AG08396 (cell line): ENCODE results near the gene CCDC17.
A peak's percentile ranks its signal among the peaks of the same experiment; 100 is the strongest.

ENCODE experiments used
- DNase-seq: peaks from one replicate; pipeline ENCODE4 v3.0.0; 2012; ENCODE audit warnings: low spot score, mixed read lengths

The CCDC17 gene

GRCh38 chr1:45623972-45624371 is at the start of gene CCDC17:
TSS of gene CCDC17 (minus strand) at chr1:45624054. CDS start at chr1:45623909, 145 bp downstream.
- DNase-seq: peak; percentile 34

DNA sequence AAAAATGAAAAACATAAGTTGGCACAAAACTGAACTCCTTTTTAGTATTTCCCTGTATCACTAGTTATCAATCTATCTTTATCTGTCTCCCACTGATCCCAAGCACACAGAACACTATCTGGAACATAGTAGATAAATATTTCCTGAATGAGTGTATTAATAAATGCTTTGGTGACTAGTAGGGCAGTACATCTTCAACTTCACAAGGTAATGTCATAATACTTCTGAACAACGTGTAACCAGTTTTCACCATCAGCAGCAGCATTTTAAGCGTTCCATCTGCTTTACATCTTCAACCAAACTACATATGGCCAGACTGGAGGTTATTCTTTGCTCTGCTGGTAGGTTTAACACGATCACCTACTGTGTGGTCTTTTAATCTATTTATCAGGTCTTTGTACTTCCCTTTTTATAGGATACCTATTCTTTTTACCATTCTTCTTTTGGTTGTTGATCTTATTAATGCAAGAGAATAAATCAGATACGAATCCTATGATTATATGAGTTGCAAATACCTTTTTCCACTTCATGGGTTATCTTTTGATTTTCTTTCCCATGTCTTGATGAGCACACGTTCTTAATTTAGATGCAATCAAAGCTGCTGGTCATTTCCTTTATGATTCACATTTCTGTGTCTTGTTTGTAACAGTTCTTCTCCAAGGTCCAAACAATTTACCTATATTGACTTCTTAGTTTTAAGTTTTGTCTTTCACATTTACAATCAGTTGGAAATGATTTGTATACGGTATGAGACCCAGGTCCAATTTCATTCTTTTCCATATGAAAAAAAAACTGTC is 46.2 kb upstream of the CCDC17 start:
- no peak for DNase-seq

DNA sequence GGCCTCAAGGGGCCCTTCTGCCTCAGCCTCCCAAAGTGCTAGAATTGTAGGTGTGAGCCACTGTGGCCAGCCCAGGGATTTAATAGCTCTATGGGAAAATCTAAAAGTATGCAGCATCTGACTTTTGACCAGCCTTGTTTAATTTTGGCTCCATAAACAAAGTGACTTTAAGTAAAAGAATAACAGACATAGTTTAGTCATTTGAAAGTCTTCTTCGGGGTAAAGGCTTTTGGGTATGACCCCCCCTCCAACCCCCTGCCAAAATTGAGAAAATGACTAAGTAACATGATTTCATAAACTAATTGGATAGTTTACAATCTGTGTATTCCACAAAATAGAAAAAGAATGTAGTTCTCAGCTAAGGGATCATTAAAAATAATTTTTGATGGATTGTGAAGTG is 45.5 kb upstream of the CCDC17 start:
- peak; percentile 10 for DNase-seq

DNA sequence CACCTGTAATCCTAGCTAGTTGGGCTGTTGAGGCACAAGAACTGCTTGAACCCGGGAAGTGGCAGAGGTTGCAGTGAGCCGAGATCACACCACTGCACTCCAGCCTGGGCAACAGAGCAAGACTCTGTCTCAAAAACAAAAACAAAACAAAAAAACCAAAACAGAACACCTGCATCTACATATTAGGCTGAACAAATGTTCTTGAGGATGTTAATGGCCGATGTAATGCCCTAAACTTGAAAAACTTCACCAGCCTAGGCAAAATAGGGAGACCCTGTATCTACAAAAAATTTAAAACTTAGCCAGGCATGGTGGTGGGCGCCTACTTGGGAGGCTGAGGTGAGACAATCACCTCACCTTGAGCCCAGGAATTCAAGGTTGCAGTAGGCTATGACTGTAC is 44.7 kb upstream of the CCDC17 start:
- DNase-seq: no peak

GRCh38 chr1:45667321-45668111 is 43.7 kb upstream of the CCDC17 start:
- DNase-seq: no peak

GRCh38 chr1:45666836-45667235 is 43.0 kb upstream of the CCDC17 start:
- no peak for DNase-seq

DNA sequence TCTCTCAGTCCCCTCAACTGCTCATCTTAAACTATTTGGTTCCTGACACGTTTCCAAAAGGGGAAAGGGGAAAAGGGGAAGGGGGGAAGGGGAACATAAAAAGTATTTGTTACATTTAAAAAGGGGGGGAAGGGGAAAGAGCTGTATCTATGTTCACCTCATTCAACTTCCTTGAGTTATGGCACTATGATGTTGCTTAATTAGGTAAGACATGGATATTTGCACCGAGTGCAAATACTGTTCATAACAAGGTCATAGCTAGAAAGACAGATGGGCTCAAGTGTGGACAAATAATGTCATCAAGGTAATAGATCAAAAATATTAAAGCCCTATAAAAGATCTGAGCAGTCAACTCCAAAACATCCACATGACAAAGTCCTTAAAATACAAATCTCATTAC is 36.5 kb upstream of the CCDC17 start:
- DNase-seq: no peak

- no peak for DNase-seq
Measured at GRCh38 chr1:45659222-45659621, 35.4 kb upstream of the CCDC17 start.

DNA sequence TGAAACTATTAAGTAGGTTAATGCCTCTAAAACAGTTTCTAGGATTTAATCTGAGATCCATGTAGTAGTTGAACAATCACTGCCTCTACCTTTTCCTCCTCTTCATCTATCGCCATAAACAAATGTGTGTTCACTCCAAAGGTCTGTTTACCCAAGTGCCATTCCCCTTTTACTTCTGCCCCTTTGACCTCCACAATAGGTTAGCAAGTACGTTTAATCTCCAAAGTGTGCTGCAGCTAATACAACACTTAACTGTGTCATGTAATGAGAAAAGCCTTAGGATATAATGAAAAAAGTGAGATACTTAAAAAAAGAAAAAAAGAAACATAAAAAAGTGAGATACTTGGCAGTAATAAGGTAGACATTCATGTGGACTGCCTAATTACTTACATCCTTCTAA is 34.3 kb upstream of the CCDC17 start:
- no peak for DNase-seq

DNA sequence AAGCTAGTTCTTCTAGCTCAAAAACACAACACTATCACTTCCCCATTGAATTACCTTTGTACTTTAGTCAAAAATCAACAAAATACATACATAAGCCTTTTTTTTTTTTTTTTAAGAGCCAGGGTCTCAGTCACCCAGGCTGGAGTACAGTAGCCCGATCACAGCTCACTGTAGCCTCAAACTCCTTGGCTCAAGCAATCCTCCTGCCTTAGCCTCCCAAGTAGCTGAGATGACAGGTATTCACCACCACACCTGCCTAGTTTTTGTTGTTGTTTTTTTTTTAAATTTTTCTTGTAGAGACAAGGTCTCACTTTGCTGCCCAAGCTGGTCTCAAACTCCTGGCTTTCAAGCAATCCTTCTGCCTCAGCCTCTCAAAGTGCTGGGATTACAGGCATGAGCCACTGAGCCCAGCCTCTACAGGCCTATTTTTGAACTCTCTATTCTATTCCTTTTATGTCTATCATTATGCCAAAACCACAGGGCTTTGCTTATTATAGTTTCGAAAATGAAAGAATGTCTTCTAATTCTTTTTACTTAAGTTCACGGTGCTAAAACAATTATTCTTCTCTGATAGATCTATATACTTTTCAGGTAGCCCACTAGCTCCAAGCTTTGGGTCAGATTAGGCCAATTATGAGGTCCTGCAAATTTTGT is 32.8 kb upstream of the CCDC17 start:
- no peak for DNase-seq

- DNase-seq: no peak
Measured at GRCh38 chr1:45654540-45655280, 30.9 kb upstream of the CCDC17 start.

GRCh38 chr1:45647248-45648021 is 23.6 kb upstream of the CCDC17 start:
- DNase-seq: no peak

DNA sequence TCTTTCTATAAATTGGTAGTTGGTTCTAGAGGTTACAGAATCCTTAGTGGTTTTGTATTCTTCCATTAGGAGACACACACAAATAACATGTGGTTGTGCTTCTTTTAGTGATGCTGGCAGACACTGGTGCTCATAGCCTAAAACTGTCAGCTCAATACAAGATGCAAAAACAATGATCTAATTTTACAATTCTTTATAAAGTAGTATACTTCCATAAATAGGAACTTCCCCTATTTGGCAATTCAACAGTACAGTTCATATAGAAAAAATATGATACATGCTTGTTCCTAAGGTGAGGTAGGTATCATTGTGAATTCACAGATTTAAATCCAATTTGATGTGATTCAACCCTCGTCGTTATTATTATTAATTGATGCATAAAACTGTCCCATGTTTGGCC is 20.8 kb upstream of the CCDC17 start:
- no peak for DNase-seq

- no peak for DNase-seq
Measured at GRCh38 chr1:45643978-45644377, 20.1 kb upstream of the CCDC17 start.

GRCh38 chr1:45643321-45643720 is 19.5 kb upstream of the CCDC17 start:
- DNase-seq: no peak

DNA sequence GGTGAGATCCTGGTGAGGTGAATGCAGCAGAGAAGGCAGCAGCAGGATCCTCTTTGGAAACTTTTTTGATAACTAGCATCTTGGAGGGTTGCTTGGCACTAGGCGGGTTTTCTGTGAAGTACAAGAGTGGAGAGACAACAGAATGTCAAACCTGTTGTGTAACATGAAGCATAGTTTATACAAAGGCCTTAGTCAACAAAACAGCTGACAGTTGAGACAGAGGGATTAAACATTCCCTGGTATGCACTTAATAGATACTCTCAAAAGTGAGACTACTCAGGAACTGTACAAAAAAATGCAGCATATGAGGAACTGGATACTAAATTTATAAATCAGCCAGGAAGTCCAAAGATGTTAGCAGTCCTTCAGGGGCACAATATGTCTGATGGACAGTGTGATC is 16.4 kb upstream of the CCDC17 start:
- DNase-seq: no peak

DNA sequence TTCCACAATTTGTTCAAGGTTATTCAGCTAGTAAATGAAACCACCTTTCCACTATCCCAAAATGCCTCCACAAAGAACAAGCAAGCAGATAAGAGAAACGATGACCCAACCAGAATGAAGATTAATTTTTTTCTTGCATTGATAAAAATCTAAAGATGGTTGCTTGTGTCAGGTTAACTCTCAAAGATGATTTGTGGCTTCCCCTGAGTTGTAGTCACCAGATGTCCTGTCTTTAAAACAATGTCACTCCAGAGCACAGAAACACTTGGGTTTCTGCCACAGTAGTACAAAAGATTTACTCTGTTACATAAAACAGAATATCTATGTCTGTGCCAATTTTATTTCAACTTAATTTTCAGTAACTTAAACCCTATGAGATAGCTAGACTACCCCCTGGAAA is 11.4 kb upstream of the CCDC17 start:
- DNase-seq: no peak

- DNase-seq: no peak
Measured at GRCh38 chr1:45630429-45630828, 6.6 kb upstream of the CCDC17 start.

DNA sequence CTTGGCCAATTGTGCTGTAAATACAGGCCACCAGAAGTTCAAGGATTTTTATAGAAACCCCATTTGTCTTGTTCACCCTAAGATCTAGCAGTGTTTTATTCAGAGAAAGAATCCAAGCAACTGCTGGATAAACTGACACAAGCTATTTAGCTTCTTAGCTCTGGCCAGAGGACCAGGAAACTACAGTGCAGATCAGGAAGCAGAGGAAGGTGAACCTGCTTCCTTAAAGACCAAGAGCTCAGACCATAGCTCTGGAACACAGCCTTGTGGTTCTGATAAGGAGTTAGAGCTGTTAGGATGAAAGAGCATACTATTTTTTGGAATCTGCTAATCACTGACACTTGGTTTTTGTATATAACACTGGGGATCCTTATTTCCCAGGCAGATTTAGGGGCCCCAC is 5.2 kb upstream of the CCDC17 start:
- DNase-seq: no peak

DNA sequence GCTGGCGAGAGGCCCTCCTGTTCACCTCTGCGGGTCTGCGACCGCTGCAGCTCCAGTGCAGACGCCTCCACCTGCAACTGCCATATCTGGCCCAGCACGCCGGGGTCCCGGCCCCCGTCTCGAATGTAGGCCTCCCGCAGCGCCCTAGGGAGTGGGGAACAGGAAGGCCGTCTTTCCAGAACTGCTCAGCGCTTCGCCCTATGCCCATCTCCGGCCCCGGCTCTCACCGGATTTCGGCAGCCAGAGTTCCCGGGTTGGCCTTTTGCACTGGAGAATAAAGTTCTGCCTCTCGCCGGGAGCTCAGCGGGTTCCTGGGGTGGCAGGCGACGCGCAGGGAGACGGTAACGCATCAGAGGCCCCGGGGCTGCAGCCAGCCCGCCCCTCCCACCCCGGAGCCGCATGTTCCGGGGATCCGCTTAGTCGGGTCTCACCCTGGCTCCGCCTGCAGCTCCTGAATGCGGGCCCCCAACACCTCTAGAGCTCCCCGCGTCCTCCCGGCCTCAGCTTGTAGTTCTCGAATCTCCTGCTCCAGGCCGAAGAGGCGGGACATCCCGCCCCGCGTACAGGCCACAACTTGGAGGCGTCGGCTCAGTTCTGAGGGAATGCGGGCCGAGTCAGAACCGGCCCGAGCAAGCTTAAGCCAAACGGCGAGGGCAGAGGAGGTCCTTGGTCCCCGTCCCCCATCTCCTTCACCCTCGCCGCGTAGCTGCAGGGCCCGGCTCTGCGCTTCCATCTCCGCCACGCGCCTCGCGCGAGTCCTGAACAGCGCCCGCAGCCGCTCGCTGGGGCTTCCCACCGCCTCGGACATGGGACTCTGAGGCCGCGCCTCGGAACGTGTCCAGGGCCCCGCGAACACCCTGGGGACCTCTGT is 1.1 kb downstream of the CCDC17 start:
- peak; percentile 27 for DNase-seq
